GM12878 (cell line): ENCODE results near the gene CDH4. TPM values are rescaled to one million over a fixed set of nuclear protein-coding genes. Genes with fewer than 3 reads are reported as not detected.

Source experiments
- ATAC-seq: fragments of 200-7000 bp; cut with Tn5 transposase; 3 replicates; pipeline ENCODE4 v1.9.1; 2020; ENCODE audit warnings: mild to moderate bottlenecking, moderate library complexity
- BruUV-seq: library from RNA; stranded (reverse); fragments of 400-500 nt; replicated peaks from 2 replicates; lab custom pipeline; 2021; lab: Mats Ljungman, UMichigan
- CTCF ChIA-PET: fragments of 300-600 bp; sonication (Branson Sonifier 250); formaldehyde crosslinking; extraction: SDS; loops from one replicate; lab custom pipeline; 2021; ENCODE audit warnings: inconsistent platforms; lab: Yijun Ruan, JAX
- POLR2A ChIA-PET: fragments of 350-600 bp; formaldehyde crosslinking; extraction: SDS; loops from one replicate; lab custom pipeline; 2021; ENCODE audit warnings: inconsistent platforms; lab: Charles Lee
- RAD21 ChIA-PET: fragments of 300-600 bp; sonication (Branson Sonifier 250); formaldehyde crosslinking; loops from one replicate; lab custom pipeline; 2023; ENCODE audit warnings: antibody characterized with exemption; ENCODE audit not compliant: unreplicated experiment; lab: Charles Lee
- SMC1A ChIA-PET: fragments of 300-600 bp; sonication (Branson Sonifier 250); formaldehyde crosslinking; loops from one replicate; lab custom pipeline; 2023; ENCODE audit not compliant: unreplicated experiment, uncharacterized antibody; lab: Charles Lee
- DNase-seq: peaks from one replicate; pipeline ENCODE4 v3.0.0-alpha.2; 2011; ENCODE audit warnings: low read depth, low spot score
- FAIRE-seq: peaks from 3 replicates; lab custom pipeline; 2011; peaks lifted over from hg19 to GRCh38; lab: Jason Lieb, UNC
- H2AFZ ChIP-seq: 2 replicates; pipeline ENCODE4 v1.6.0; 2011; ENCODE audit warnings: low read depth, low read length, control low read depth; ENCODE audit not compliant: control insufficient read depth
- H3K27ac ChIP-seq: 2 replicates; pipeline ENCODE4 v1.5.1; 2011; ENCODE audit warnings: control low read depth; ENCODE audit not compliant: control insufficient read depth, insufficient read depth
- H3K27me3 ChIP-seq, 2 experiments: replicated peaks in 1 of 2; 2 replicates each; pipeline versions ENCODE4 v1.6.0 to v1.6.1; 2011; ENCODE audit warnings: low read length in 1 of 2; ENCODE audit not compliant: control insufficient read depth in 2 of 2, insufficient read depth in 2 of 2
- H3K36me3 ChIP-seq, 2 experiments: 2 replicates each; pipeline ENCODE4 v1.5.1; 2011; ENCODE audit warnings: low read length in 1 of 2; ENCODE audit not compliant: control insufficient read depth in 2 of 2, insufficient read depth in 2 of 2
- H3K4me1 ChIP-seq: 2 replicates; pipeline ENCODE4 v1.6.1; 2011; ENCODE audit warnings: mild to moderate bottlenecking, low read length, moderate library complexity, mixed read lengths; ENCODE audit not compliant: control insufficient read depth, insufficient read depth
- H3K4me2 ChIP-seq: 2 replicates; pipeline ENCODE4 v1.6.0; 2011; ENCODE audit warnings: control low read depth; ENCODE audit not compliant: control insufficient read depth, insufficient read depth
- H3K4me3 ChIP-seq: fragments of 200-600 bp; sonication (generic); 2 replicates; pipeline ENCODE4 v1.5.1; 2016
- H3K79me2 ChIP-seq: 2 replicates; pipeline ENCODE4 v1.6.0; 2011; ENCODE audit warnings: low read length; ENCODE audit not compliant: control insufficient read depth, insufficient read depth
- H3K9ac ChIP-seq: 2 replicates; pipeline ENCODE4 v1.8.0; 2011; ENCODE audit warnings: low read length, control low read depth, mixed read lengths; ENCODE audit not compliant: control insufficient read depth, insufficient read depth
- H3K9me3 ChIP-seq: replicated peaks from 3 replicates; pipeline ENCODE4 v1.5.1; 2011; ENCODE audit warnings: mild to moderate bottlenecking, low read length; ENCODE audit not compliant: control insufficient read depth, insufficient read depth
- H4K20me1 ChIP-seq: 2 replicates; pipeline ENCODE4 v1.6.0; 2011; ENCODE audit not compliant: control insufficient read depth, insufficient read depth
- ASH2L ChIP-seq: fragments of 300-600, 200-600 bp; sonication (generic); IDR thresholded peaks from 2 replicates; pipeline ENCODE4 v1.6.1; 2017; ENCODE audit warnings: low read depth, mild to moderate bottlenecking, borderline replicate concordance
- CBX3 ChIP-seq: fragments of 200-600 bp; sonication (generic); IDR thresholded peaks from 2 replicates; pipeline ENCODE4 v1.6.1; 2016; ENCODE audit warnings: low read depth, borderline replicate concordance
- HDGF ChIP-seq: fragments of 450-650 bp; IDR thresholded peaks from 2 replicates; pipeline ENCODE4 v1.6.1; 2016; ENCODE audit warnings: antibody characterized with exemption
- MEF2A ChIP-seq: IDR thresholded peaks from 2 replicates; pipeline ENCODE4 v1.6.1; 2011; ENCODE audit warnings: low read depth, mild to moderate bottlenecking, low read length, moderate library complexity; ENCODE audit not compliant: insufficient read depth
- MTA2 ChIP-seq: fragments of 450-650 bp; IDR thresholded peaks from 2 replicates; pipeline ENCODE4 v1.6.1; 2016; ENCODE audit warnings: low read depth, mild to moderate bottlenecking, moderate library complexity
- PAX5 ChIP-seq: IDR thresholded peaks from 2 replicates; pipeline ENCODE4 v1.6.1; 2011; ENCODE audit warnings: low read depth, low read length, borderline replicate concordance
- PAX8 ChIP-seq: fragments of 450-650 bp; IDR thresholded peaks from 2 replicates; pipeline ENCODE4 v1.6.1; 2017; ENCODE audit warnings: mild to moderate bottlenecking, moderate library complexity
- RCOR1 ChIP-seq: conservative IDR thresholded peaks from 2 replicates; pipeline ENCODE4 v1.6.1; 2012; ENCODE audit warnings: low read depth, low read length, improper control_type of control experiment
- SP1 ChIP-seq: IDR thresholded peaks from one replicate; pipeline ENCODE4 v1.6.1; 2011; ENCODE audit warnings: low read depth, low read length
- ZBTB33 ChIP-seq: fragments of 450-650 bp; IDR thresholded peaks from 2 replicates; pipeline ENCODE4 v1.6.1; 2017; ENCODE audit warnings: mild to moderate bottlenecking
- WGBS: methylation state at CpG from one replicate; pipeline ENCODE4 v1.1.6; 2016; ENCODE audit warnings: low lambda C conversion rate; ENCODE audit not compliant: insufficient replicate concordance, insufficient coverage; ENCODE audit errors: missing lambda C conversion rate; 5-methylcytosine and 5-hydroxymethylcytosine counted together
- in situ Hi-C: fragments of 300-500 bp; cut with MboI; formaldehyde crosslinking; loops from 9 replicates; pipeline ENCODE4 v1.14.3; 2018; ENCODE audit warnings: mixed read lengths
- intact Hi-C: fragments of 100-400 bp; cut with micrococcal nuclease; formaldehyde crosslinking; loops from one replicate; pipeline ENCODE4 v1.14.2; 2022; ENCODE audit not compliant: unreplicated experiment
- polyA plus RNA-seq, 11 experiments: library from polyadenylated mRNA; depleted of rRNA in 4 of 11; unstranded in 6 of 11; stranded (reverse) in 5 of 11; fragments of >200 nt; fragmentation: Nextera tagmentation in 4 of 11; fragmentation: Illumina TruSeq in 1 of 11; extraction: Ambion mirVana in 4 of 11; extraction: Trizol in 1 of 11; gene quantifications; 1 replicate in 1 of 11; 2 replicates in 10 of 11; pipeline versions ENCODE4 v1.2.1 to v1.2.3, GENCODE V29; 2011 to 2016; ENCODE audit warnings: inconsistent platforms in 2 of 11, missing spikeins in 2 of 11, low read depth in 1 of 11
- total RNA-seq, 4 experiments: library from RNA; depleted of rRNA in 3 of 4; stranded (reverse); fragments of >200 nt in 3 of 4; fragmentation: Illumina TruSeq in 1 of 4; extraction: Trizol in 1 of 4; gene quantifications; 2 replicates each; pipeline versions ENCODE4 v1.2.1 to v1.2.3, GENCODE V29; 2013 to 2021
- TF ChIP-seq, protein P1 (sequence below): fragments of 450-650 bp; IDR thresholded peaks from 2 replicates; pipeline ENCODE4 v1.6.1; 2017; ENCODE audit warnings: mild to moderate bottlenecking, moderate library complexity
- TF ChIP-seq, protein P2 (sequence below): fragments of 450-650 bp; IDR thresholded peaks from 2 replicates; pipeline ENCODE4 v1.6.1; 2016; ENCODE audit warnings: mild to moderate bottlenecking, moderate library complexity, borderline replicate concordance

The CDH4 gene
- total and polyA plus RNA-seq, 10 of the 15 experiments (the other 5 are each of a cell fraction or from before 2014, with no cell fraction given): not detected

DNA sequence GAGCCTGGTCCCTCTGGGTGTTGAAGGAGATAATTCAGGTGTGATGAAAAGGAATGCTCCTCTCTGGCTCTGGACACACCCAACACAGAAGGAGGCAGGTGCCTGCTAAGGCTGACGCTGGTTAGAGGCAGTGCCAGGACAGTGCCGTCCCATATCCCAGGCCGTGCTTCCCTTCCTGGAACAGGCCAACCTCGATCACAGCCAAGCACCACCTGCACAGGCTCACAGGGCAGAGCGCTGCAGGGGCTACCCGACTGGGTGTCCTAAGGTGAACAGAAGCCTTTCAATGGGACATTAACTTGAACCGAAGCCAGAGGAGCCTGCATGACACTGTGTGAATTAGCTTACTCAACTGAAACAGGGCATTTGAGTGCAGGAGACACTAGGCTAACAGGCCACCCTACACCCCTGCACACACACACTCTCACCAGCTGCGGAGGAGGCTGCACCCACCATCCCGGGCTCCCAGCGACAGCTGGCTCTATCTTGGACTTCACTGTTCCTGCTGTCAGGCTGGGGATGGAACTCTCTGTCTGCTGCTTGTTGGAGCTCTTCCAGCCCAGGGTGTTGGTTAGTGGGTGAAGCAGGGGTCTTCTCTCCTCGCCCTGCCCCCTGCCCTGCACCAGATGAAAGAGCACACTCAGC lies 466.4 kb downstream of the CDH4 start (continued):
- TF ChIP-seq, protein P1, sequence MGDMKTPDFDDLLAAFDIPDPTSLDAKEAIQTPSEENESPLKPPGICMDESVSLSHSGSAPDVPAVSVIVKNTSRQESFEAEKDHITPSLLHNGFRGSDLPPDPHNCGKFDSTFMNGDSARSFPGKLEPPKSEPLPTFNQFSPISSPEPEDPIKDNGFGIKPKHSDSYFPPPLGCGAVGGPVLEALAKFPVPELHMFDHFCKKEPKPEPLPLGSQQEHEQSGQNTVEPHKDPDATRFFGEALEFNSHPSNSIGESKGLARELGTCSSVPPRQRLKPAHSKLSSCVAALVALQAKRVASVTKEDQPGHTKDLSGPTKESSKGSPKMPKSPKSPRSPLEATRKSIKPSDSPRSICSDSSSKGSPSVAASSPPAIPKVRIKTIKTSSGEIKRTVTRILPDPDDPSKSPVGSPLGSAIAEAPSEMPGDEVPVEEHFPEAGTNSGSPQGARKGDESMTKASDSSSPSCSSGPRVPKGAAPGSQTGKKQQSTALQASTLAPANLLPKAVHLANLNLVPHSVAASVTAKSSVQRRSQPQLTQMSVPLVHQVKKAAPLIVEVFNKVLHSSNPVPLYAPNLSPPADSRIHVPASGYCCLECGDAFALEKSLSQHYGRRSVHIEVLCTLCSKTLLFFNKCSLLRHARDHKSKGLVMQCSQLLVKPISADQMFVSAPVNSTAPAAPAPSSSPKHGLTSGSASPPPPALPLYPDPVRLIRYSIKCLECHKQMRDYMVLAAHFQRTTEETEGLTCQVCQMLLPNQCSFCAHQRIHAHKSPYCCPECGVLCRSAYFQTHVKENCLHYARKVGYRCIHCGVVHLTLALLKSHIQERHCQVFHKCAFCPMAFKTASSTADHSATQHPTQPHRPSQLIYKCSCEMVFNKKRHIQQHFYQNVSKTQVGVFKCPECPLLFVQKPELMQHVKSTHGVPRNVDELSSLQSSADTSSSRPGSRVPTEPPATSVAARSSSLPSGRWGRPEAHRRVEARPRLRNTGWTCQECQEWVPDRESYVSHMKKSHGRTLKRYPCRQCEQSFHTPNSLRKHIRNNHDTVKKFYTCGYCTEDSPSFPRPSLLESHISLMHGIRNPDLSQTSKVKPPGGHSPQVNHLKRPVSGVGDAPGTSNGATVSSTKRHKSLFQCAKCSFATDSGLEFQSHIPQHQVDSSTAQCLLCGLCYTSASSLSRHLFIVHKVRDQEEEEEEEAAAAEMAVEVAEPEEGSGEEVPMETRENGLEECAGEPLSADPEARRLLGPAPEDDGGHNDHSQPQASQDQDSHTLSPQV: no peak
- TF ChIP-seq RCOR1: no peak
- TF ChIP-seq, all 136 proteins: peak for 0

DNA sequence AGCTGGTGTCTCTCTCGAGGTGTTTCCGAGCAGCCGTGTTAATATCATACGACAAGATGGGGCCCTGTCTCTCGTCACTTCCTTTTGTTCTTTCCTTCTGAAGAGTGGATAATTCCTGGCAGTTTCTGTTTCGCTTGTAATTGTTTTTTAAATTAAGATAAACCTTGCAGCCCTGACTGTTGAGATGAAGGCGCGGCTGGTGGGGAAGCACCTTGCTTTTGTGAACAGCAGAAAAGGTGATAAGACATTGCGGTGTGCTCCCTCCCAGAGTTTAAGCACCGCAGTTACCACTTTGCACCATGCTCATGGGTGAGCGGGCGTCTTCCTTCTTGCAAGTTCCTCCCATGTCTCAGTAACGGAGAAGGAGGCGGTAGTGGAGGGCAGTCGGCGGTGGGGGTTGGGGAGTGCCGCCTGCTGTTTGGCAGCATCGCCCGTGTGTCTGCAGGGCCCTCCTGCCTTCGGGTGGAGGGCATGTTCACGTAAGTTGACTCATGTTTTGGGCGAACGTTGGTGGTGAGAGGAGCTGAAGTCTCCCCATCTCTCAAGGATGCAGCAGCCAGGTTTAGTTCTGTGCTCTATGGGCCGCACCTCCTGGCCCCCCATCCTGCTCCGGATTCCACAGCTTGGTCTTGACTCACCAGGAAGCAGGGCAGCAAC lies 467.8 kb downstream of the CDH4 start:
- no peak overlapping the region for H3K4me2 ChIP-seq
- H3K9ac ChIP-seq: no peak overlapping the region
- SMC1A ChIA-PET: no interaction called here

More for the DNA sequence above, 467.8 kb downstream of the CDH4 start:
- 65% methylated on average over 23 of the region's 25 CpGs for WGBS
- Histone ChIP-seq H3K79me2 (no peaks in the 10 kb centered on the region), H4K20me1 (no peaks in the 10 kb centered on the region), H3K36me3 (no peaks in the 10 kb centered on the region), H3K9me3 (no peaks in the 10 kb centered on the region), H3K4me3 (no peak overlapping the region), H3K27ac (no peak overlapping the region), H3K4me1 (no peaks in the 10 kb centered on the region), H2AFZ (no peak overlapping the region), H3K27me3 (no peaks in the 10 kb centered on the region)
- intact Hi-C loops: no loop called here
- TF ChIP-seq PAX5: no peak
- TF ChIP-seq, protein P2, sequence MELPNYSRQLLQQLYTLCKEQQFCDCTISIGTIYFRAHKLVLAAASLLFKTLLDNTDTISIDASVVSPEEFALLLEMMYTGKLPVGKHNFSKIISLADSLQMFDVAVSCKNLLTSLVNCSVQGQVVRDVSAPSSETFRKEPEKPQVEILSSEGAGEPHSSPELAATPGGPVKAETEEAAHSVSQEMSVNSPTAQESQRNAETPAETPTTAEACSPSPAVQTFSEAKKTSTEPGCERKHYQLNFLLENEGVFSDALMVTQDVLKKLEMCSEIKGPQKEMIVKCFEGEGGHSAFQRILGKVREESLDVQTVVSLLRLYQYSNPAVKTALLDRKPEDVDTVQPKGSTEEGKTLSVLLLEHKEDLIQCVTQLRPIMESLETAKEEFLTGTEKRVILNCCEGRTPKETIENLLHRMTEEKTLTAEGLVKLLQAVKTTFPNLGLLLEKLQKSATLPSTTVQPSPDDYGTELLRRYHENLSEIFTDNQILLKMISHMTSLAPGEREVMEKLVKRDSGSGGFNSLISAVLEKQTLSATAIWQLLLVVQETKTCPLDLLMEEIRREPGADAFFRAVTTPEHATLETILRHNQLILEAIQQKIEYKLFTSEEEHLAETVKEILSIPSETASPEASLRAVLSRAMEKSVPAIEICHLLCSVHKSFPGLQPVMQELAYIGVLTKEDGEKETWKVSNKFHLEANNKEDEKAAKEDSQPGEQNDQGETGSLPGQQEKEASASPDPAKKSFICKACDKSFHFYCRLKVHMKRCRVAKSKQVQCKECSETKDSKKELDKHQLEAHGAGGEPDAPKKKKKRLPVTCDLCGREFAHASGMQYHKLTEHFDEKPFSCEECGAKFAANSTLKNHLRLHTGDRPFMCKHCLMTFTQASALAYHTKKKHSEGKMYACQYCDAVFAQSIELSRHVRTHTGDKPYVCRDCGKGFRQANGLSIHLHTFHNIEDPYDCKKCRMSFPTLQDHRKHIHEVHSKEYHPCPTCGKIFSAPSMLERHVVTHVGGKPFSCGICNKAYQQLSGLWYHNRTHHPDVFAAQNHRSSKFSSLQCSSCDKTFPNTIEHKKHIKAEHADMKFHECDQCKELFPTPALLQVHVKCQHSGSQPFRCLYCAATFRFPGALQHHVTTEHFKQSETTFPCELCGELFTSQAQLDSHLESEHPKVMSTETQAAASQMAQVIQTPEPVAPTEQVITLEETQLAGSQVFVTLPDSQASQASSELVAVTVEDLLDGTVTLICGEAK: no peak
- TF ChIP-seq SP1: no peak
- no peak for TF ChIP-seq ASH2L
- TF ChIP-seq ZBTB33: no peak
- no peak for TF ChIP-seq HDGF
- no peak for TF ChIP-seq CBX3
- no peak for TF ChIP-seq MTA2
- no peak for TF ChIP-seq PAX8
- no peak for TF ChIP-seq MEF2A
- CTCF ChIA-PET: no interaction called here
- DNase-seq (no peak), ATAC-seq (no peak), FAIRE-seq (no peak)
- RAD21 ChIA-PET: no interaction called here
- no TSS peak for BruUV-seq
- POLR2A ChIA-PET: no interaction called here
- in situ Hi-C loops: no loop called here
